Endothelial cell of umbilical vein (primary cell): Measurements from ENCODE around the gene LIN7A. TPM values are rescaled to one million over a fixed set of nuclear protein-coding genes. Genes with fewer than 3 reads are reported as not detected.

Source experiments
- BruUV-seq: library from RNA; stranded (reverse); fragments of 400-500 nt; replicated peaks from 2 replicates; lab custom pipeline; 2021; lab: Mats Ljungman, UMichigan
- CTCF ChIA-PET: fragments of 300-600, 350-600 bp; sonication (Branson Sonifier 250); formaldehyde crosslinking; loops from one replicate; lab custom pipeline; 2021; ENCODE audit warnings: antibody characterized with exemption, inconsistent platforms; lab: Charles Lee
- POLR2A ChIA-PET: fragments of 300-600, 350-600 bp; sonication (Branson Sonifier 250); formaldehyde crosslinking; loops from one replicate; lab custom pipeline; 2021; ENCODE audit warnings: antibody characterized with exemption, inconsistent platforms; lab: Charles Lee
- DNase-seq: peaks from one replicate; pipeline ENCODE4 v3.0.0-alpha.2; 2011; ENCODE audit warnings: low read depth, low spot score
- FAIRE-seq: peaks from 2 replicates; lab custom pipeline; 2011; peaks lifted over from hg19 to GRCh38; lab: Jason Lieb, UNC
- H2AFZ ChIP-seq: 2 replicates; pipeline ENCODE4 v1.6.0; 2012; ENCODE audit warnings: low read depth, low read length, control low read depth, inconsistent platforms
- H3K27ac ChIP-seq: 2 replicates; pipeline ENCODE4 v1.5.1; 2011; ENCODE audit warnings: low read depth, mild to moderate bottlenecking, control low read depth, low read length, moderate library complexity; ENCODE audit not compliant: insufficient read depth
- H3K27me3 ChIP-seq, 2 experiments: 2 replicates each; pipeline versions ENCODE4 v1.6.0 to v1.6.1; 2011; ENCODE audit warnings: low read length in 2 of 2, mixed read lengths in 1 of 2; ENCODE audit not compliant: control insufficient read depth in 2 of 2, insufficient read depth in 2 of 2
- H3K36me3 ChIP-seq, 2 experiments: 2 replicates in 1 of 2; 3 replicates in 1 of 2; pipeline ENCODE4 v1.5.1; 2011; ENCODE audit warnings: low read length in 2 of 2, mild to moderate bottlenecking in 1 of 2, moderate library complexity in 1 of 2; ENCODE audit not compliant: control insufficient read depth in 2 of 2, insufficient read depth in 2 of 2; ENCODE audit errors: extremely low read depth in 1 of 2
- H3K4me1 ChIP-seq: 3 replicates; pipeline ENCODE4 v1.5.1; 2011; ENCODE audit warnings: mild to moderate bottlenecking, low read length; ENCODE audit not compliant: control insufficient read depth, insufficient read depth; ENCODE audit errors: extremely low read depth
- H3K4me2 ChIP-seq: 2 replicates; pipeline ENCODE4 v1.6.1; 2011; ENCODE audit warnings: low read length, control low read depth, mixed read lengths; ENCODE audit not compliant: insufficient read depth
- H3K4me3 ChIP-seq, 3 experiments: fragments of 200-600 bp in 1 of 3; sonication (generic), shearing (Covaris generic) in 1 of 3; replicated peaks in 1 of 3; 2 replicates each; pipeline ENCODE4 v1.5.1; 2011 to 2016; ENCODE audit warnings: control low read depth in 3 of 3, low read length in 3 of 3, mild to moderate bottlenecking in 2 of 3, inconsistent platforms in 1 of 3, low read depth in 1 of 3, moderate library complexity in 1 of 3; ENCODE audit not compliant: insufficient read depth in 1 of 3
- H3K79me2 ChIP-seq: 2 replicates; pipeline ENCODE4 v1.6.0; 2012; ENCODE audit warnings: low read length, inconsistent platforms; ENCODE audit not compliant: control insufficient read depth, insufficient read depth
- H3K9ac ChIP-seq: replicated peaks from 2 replicates; pipeline ENCODE3; 2011; ENCODE audit warnings: low read length, control low read depth; ENCODE audit not compliant: insufficient read depth; ENCODE audit errors: extremely low read depth
- H3K9me1 ChIP-seq: replicated peaks from 3 replicates; pipeline ENCODE4 v1.6.0; 2011; ENCODE audit warnings: mild to moderate bottlenecking, low read length; ENCODE audit not compliant: control insufficient read depth, insufficient read depth; ENCODE audit errors: extremely low read depth
- H3K9me3 ChIP-seq: replicated peaks from 2 replicates; pipeline ENCODE4 v1.5.1; 2012; ENCODE audit warnings: low read length, inconsistent platforms; ENCODE audit not compliant: control insufficient read depth, insufficient read depth
- H4K20me1 ChIP-seq: replicated peaks from 2 replicates; pipeline ENCODE3; 2011; ENCODE audit warnings: mild to moderate bottlenecking, low read length; ENCODE audit not compliant: control insufficient read depth, insufficient read depth; ENCODE audit errors: extremely low read depth
- CTCF ChIP-seq, 2 donors: IDR thresholded peaks; 1 replicate in 1 of 2; 2 replicates in 1 of 2; pipeline ENCODE4 v1.5.1; 2011; ENCODE audit warnings: low read length in 2 of 2, mild to moderate bottlenecking in 2 of 2, moderate library complexity in 2 of 2, control low read depth in 1 of 2, inconsistent platforms in 1 of 2, low read depth in 1 of 2; ENCODE audit not compliant: insufficient read depth in 1 of 2; ENCODE audit errors: extremely low read depth in 1 of 2
- EZH2 ChIP-seq: IDR thresholded peaks from 2 replicates; pipeline ENCODE4 v1.6.1; 2012; ENCODE audit warnings: borderline replicate concordance, low read depth, mild to moderate bottlenecking, moderate library complexity, low read length, inconsistent platforms; ENCODE audit not compliant: severe bottlenecking
- FOS ChIP-seq: IDR thresholded peaks from 2 replicates; pipeline ENCODE4 v1.6.1; 2011; ENCODE audit warnings: mild to moderate bottlenecking, low read length, moderate library complexity, borderline replicate concordance; ENCODE audit not compliant: insufficient read depth
- GATA2 ChIP-seq: IDR thresholded peaks from 2 replicates; pipeline ENCODE4 v1.7.0; 2011; ENCODE audit warnings: low read depth, mild to moderate bottlenecking, moderate library complexity, mixed read lengths, low read length; ENCODE audit not compliant: insufficient read length, insufficient read depth
- JUN ChIP-seq: IDR thresholded peaks from 2 replicates; pipeline ENCODE4 v1.6.1; 2011; ENCODE audit warnings: borderline replicate concordance, low read depth; ENCODE audit not compliant: insufficient read length, insufficient read depth
- MYC ChIP-seq: IDR thresholded peaks from one replicate; pipeline ENCODE4 v1.6.1; 2011; ENCODE audit warnings: mild to moderate bottlenecking, low read depth, low read length
- POLR2A ChIP-seq: IDR thresholded peaks from 2 replicates; pipeline ENCODE4 v1.6.1; 2012; ENCODE audit warnings: low read depth, mild to moderate bottlenecking, control low read depth, low read length
- POLR2AphosphoS5 ChIP-seq: IDR thresholded peaks from 2 replicates; pipeline ENCODE4 v1.6.1; 2012; ENCODE audit warnings: low read depth, mild to moderate bottlenecking, control low read depth, low read length, moderate library complexity; ENCODE audit not compliant: insufficient read depth
- dilution Hi-C: fragments of 300-500 bp; cut with MboI; formaldehyde crosslinking; loops from one replicate; pipeline ENCODE4 v1.15.0; 2019; ENCODE audit warnings: low sequenced_read_pairs; ENCODE audit not compliant: extremely low pct_ligation_motif_present
- intact Hi-C: fragments of 100-400 bp; cut with micrococcal nuclease; formaldehyde crosslinking; loops from one replicate; pipeline ENCODE4 v1.10.0; 2022
- polyA plus RNA-seq, 4 experiments: library from polyadenylated mRNA; depleted of rRNA in 3 of 4; stranded (reverse) in 3 of 4; unstranded in 1 of 4; fragments of >200 nt; gene quantifications; 2 replicates each; pipeline versions ENCODE4 v1.2.1 to v1.2.3, GENCODE V29; 2011 to 2012; ENCODE audit warnings: missing spikeins in 1 of 4
- total RNA-seq: library from RNA; stranded (reverse); gene quantifications from 2 replicates; pipeline ENCODE4 v1.2.3, GENCODE V29; 2021
- TF ChIP-seq, protein P1 (sequence below): IDR thresholded peaks from 2 replicates; pipeline ENCODE4 v1.6.1; 2011; ENCODE audit not compliant: insufficient read depth, insufficient read length

The LIN7A gene
- total and polyA plus RNA-seq, 2 donors (not counting 3 experiments of a cell fraction or from before 2014, with no cell fraction given) = 1.6 to 4.3 TPM

- H3K4me2 ChIP-seq = no peak overlapping the region
- no TSS peak for BruUV-seq
- no peaks in the 10 kb centered on the region for H3K9me3 ChIP-seq
- H2AFZ ChIP-seq = no peak overlapping the region
- H3K27me3 ChIP-seq = no peaks in the 10 kb centered on the region
- H3K4me3 ChIP-seq = no peak overlapping the region
- no peak for FAIRE-seq
- no peaks in the 10 kb centered on the region for H3K4me1 ChIP-seq
- H3K9ac ChIP-seq = no peak overlapping the region
- TF ChIP-seq POLR2A = no peak
- no peak for TF ChIP-seq CTCF (IDR thresholded peaks at IDR 0.05; ENCODE audit: extremely low read depth in 1 of 2, insufficient read depth in 1 of 2, low read depth in 1 of 2, low read length in 2 of 2)
- no peak for TF ChIP-seq POLR2AphosphoS5
- no peak for TF ChIP-seq GATA2
- H3K9me1 ChIP-seq = no peaks in the 10 kb centered on the region
- dilution Hi-C loops (no loop called here), intact Hi-C loops (no loop called here)
- CTCF ChIA-PET = interaction anchor here (1.5 kb wide), 1 partner anchor 9 kb away, joined by 3 read pairs; no protein-coding TSS in a partner anchor
- H3K36me3 ChIP-seq = no peaks in the 10 kb centered on the region
- no peak overlapping the region for H3K27ac ChIP-seq
- no peaks in the 10 kb centered on the region for H4K20me1 ChIP-seq
- POLR2A ChIA-PET = no interaction called here
- DNase-seq = no peak
- H3K79me2 ChIP-seq = no peaks in the 10 kb centered on the region
Measured at GRCh38 chr12:80749456-80749855, 188.3 kb downstream of the LIN7A start.

- ChIA-PET POLR2A (no interaction called here), CTCF (no interaction called here)
- Histone ChIP-seq H3K9me3 (no peaks in the 10 kb centered on the region), H3K9ac (no peak overlapping the region), H2AFZ (no peak overlapping the region), H3K4me3 (no peak overlapping the region), H3K79me2 (no peaks in the 10 kb centered on the region), H3K4me1 (no peaks in the 10 kb centered on the region), H3K9me1 (no peaks in the 10 kb centered on the region), H3K27me3 (no peaks in the 10 kb centered on the region), H3K36me3 (no peaks in the 10 kb centered on the region), H4K20me1 (no peaks in the 10 kb centered on the region), H3K4me2 (no peak overlapping the region), H3K27ac (no peak overlapping the region)
- dilution Hi-C loops (no loop called here), intact Hi-C loops (no loop called here)
- no TSS peak for BruUV-seq
- no peak for DNase-seq
- TF ChIP-seq POLR2A (no peak), FOS (no peak), POLR2AphosphoS5 (no peak), MYC (no peak), JUN (no peak), GATA2 (no peak), CTCF (IDR thresholded peaks at IDR 0.05; ENCODE audit: extremely low read depth in 1 of 2, insufficient read depth in 1 of 2, low read depth in 1 of 2, low read length in 2 of 2) (no peak), EZH2 (no peak)
- TF ChIP-seq, protein P1, sequence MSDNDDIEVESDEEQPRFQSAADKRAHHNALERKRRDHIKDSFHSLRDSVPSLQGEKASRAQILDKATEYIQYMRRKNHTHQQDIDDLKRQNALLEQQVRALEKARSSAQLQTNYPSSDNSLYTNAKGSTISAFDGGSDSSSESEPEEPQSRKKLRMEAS = no peak
- no peak for FAIRE-seq
Measured at GRCh38 chr12:80747800-80748199, 189.9 kb downstream of the LIN7A start.
